ENCODE data around the gene PKD1L1. TPM values are rescaled to one million over a fixed set of nuclear protein-coding genes. Genes with fewer than 3 reads are reported as not detected.

Gene PKD1L1
- total RNA-seq, 6 donors from 2014 or later: 0.46 to 4.8 (median 0.75) TPM

DNA sequence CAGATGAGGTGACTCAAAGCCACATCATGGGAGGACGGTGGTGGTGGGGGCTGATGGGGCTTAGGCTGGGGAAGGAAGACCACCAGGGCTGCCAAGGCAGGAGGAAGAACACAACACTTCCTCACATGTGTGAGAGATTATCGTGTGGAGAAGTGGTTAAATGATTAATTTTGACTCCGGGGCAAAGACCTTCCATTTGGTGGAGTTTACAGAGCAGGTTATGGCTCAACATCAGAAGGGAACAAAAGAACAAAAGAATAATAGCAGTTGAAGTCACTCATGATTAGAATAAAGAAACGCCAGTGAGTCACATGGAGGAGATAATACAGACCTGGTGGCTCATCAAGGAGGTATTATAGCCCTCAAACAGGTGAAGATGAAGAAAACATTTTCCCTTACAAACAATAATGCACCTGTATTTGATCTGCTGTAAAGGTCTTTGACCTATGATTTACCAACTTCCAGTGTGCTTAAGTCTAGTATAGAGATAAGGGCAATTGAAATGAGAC lies 170.1 kb downstream of the PKD1L1 start:
- DNase-seq (no peak), ATAC-seq (ENCODE audit: low FRiP score in 2 of 2) (no peak)
- Histone ChIP-seq H3K27ac (no peak overlapping the region), H3K27me3 (no peaks in the 10 kb centered on the region), H3K4me3 (no peak overlapping the region), H3K9me3 (no peaks in the 10 kb centered on the region), H3K36me3 (no peaks in the 10 kb centered on the region), H3K4me1 (peaks cover 0 to 1% (median 0%) of the 10 kb centered on the region in 4 donors)
- WGBS, 2 donors: 66 to 75% methylated on average over 4 of the region's 4 CpGs
- TF ChIP-seq EP300 (IDR thresholded peaks at IDR 0.05) (no peak), POLR2A (IDR thresholded peaks at IDR 0.05) (no peak), POLR2AphosphoS5 (IDR thresholded peaks at IDR 0.05) (no peak)
- TF ChIP-seq, protein P1, sequence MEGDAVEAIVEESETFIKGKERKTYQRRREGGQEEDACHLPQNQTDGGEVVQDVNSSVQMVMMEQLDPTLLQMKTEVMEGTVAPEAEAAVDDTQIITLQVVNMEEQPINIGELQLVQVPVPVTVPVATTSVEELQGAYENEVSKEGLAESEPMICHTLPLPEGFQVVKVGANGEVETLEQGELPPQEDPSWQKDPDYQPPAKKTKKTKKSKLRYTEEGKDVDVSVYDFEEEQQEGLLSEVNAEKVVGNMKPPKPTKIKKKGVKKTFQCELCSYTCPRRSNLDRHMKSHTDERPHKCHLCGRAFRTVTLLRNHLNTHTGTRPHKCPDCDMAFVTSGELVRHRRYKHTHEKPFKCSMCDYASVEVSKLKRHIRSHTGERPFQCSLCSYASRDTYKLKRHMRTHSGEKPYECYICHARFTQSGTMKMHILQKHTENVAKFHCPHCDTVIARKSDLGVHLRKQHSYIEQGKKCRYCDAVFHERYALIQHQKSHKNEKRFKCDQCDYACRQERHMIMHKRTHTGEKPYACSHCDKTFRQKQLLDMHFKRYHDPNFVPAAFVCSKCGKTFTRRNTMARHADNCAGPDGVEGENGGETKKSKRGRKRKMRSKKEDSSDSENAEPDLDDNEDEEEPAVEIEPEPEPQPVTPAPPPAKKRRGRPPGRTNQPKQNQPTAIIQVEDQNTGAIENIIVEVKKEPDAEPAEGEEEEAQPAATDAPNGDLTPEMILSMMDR (IDR thresholded peaks at IDR 0.05): no peak

DNA sequence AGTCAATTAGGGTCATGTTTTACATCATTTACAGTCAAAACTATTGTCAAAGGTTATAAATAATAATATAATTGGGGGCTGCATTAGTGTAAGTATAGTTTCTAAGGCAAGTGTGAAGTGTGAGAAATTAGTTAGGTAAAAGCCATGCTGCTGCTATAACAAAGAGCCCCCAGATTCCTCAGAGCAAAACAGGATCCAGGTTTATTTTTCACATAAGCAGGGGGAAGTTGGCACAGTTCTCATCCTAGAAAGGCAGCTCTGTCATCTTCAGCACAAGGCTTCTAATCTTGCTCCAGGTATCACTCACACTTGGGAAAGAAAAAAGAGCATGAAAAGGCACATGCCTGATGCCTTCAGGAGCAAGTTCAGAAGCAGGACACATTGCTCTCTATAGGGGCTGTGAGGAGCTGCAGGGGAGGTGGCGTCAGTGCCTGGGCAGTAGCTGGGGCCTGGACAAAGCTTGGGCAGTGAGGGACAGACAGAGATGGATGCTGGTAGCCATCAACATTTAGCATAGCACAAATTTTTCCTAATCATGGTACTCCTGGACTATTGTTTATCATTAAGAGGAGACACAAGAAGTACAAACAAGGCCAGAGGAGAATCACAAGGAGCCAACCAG lies 170.6 kb downstream of the PKD1L1 start:
- no peak for ATAC-seq (ENCODE audit: low FRiP score in 2 of 2)
- Histone ChIP-seq H3K4me3 (no peak overlapping the region), H3K36me3 (no peaks in the 10 kb centered on the region), H3K4me1 (no peaks in the 10 kb centered on the region), H3K27ac (no peak overlapping the region), H3K27me3 (no peaks in the 10 kb centered on the region), H3K9me3 (no peaks in the 10 kb centered on the region)
- 100% methylated on average over 1 of the region's 1 CpG for WGBS, 2 donors
- DNase-seq: no peak
- TF ChIP-seq, protein P1 (IDR thresholded peaks at IDR 0.05): no peak

DNA sequence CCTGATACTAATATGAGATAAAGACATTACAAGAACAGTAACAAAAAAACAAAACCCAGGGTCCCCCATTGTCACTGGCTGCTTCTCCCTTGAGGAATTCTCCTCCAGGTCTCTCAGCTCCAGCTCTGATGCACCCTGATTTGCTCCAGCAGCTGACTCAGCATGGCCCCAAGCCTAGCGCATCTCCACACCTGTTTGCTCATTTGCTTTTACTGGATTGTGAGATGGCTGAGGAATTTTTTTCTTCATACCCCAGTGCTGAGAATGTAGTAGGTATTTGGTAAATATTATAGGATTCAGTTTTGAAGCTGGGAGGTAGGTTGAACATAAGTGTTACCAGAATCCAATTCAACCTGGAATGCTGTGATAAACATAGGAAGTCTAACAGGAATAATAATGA lies 171.9 kb downstream of the PKD1L1 start:
- H3K27ac ChIP-seq: no peak overlapping the region
- no peaks in the 10 kb centered on the region for H3K4me1 ChIP-seq
- H3K27me3 ChIP-seq: no peaks in the 10 kb centered on the region
- no peak overlapping the region for H3K4me3 ChIP-seq
- DNase-seq: no peak
- ATAC-seq (ENCODE audit: low FRiP score in 2 of 2): no peak
- H3K9me3 ChIP-seq: no peaks in the 10 kb centered on the region
- WGBS, 2 donors: 94 to 100% methylated on average over 1 of the region's 1 CpG
- H3K36me3 ChIP-seq: no peaks in the 10 kb centered on the region
- no peak for TF ChIP-seq POLR2A (IDR thresholded peaks at IDR 0.05)
- no peak for TF ChIP-seq EP300 (IDR thresholded peaks at IDR 0.05)
- TF ChIP-seq POLR2AphosphoS5 (IDR thresholded peaks at IDR 0.05): no peak
- TF ChIP-seq, protein P1 (IDR thresholded peaks at IDR 0.05): no peak

DNA sequence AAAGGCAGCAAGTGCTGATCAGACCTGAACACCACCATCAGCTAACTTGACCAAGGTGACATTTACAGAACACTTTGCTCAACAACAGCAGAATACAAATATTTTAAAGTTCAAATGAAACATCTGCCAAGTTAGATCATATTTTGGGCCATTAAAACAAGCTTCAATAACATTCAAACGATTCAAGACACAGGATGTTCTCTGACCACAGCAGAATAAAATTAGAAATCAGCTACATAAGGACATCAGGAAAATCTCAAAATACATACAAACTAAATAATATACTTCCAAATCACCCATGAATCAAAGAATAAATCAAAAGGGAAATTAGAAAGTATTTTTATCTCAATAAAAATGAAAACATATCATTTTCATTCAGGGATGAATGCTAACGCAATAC lies 173.0 kb downstream of the PKD1L1 start:
- H3K27ac ChIP-seq: no peak overlapping the region
- WGBS, 2 donors: 60 to 69% methylated on average over 2 of the region's 2 CpGs
- no peak for ATAC-seq (ENCODE audit: low FRiP score in 2 of 2)

More for the DNA sequence above, 173.0 kb downstream of the PKD1L1 start:
- Histone ChIP-seq H3K9me3 (no peaks in the 10 kb centered on the region), H3K4me3 (no peak overlapping the region), H3K36me3 (no peaks in the 10 kb centered on the region), H3K27me3 (no peaks in the 10 kb centered on the region), H3K4me1 (no peaks in the 10 kb centered on the region)
- no peak for DNase-seq
- no peak for TF ChIP-seq POLR2AphosphoS5 (IDR thresholded peaks at IDR 0.05)
- no peak for TF ChIP-seq POLR2A (IDR thresholded peaks at IDR 0.05)
- TF ChIP-seq, protein P1 (IDR thresholded peaks at IDR 0.05): no peak
- TF ChIP-seq EP300 (IDR thresholded peaks at IDR 0.05): no peak
